Measurements from ENCODE around the gene SPHK2.

SPHK2 gene

GRCh38 chr19:48603449-48603848 lies 15.9 kb upstream of the SPHK2 start:
- no peak for DNase-seq (ENCODE audit: low read depth)

GRCh38 chr19:48603850-48604249 lies 15.5 kb upstream of the SPHK2 start:
- DNase-seq (ENCODE audit: low read depth), result no peak

- DNase-seq (ENCODE audit: low read depth), result no peak
Observed at GRCh38 chr19:48606463-48607358, 12.6 kb upstream of the SPHK2 start, which contains the start of gene SPACA4. TSS of gene SPACA4 (plus strand) at chr19:48606742. CDS start at chr19:48606979, 237 bp downstream.

- no peak for DNase-seq (ENCODE audit: low read depth)
Observed at GRCh38 chr19:48607359-48607755, 11.9 kb upstream of the SPHK2 start.

GRCh38 chr19:48608798-48609263 lies 10.5 kb upstream of the SPHK2 start:
- DNase-seq (ENCODE audit: low read depth), result no peak

- no peak for DNase-seq (ENCODE audit: low read depth)
Observed at GRCh38 chr19:48609571-48610108, 9.7 kb upstream of the SPHK2 start.

GRCh38 chr19:48611872-48612271 lies 7.4 kb upstream of the SPHK2 start:
- no peak for DNase-seq (ENCODE audit: low read depth)

- DNase-seq (ENCODE audit: low read depth), result no peak
Observed at GRCh38 chr19:48613024-48613851, 6.1 kb upstream of the SPHK2 start.

- DNase-seq (ENCODE audit: low read depth), result no peak
Observed at GRCh38 chr19:48613852-48614435, 5.4 kb upstream of the SPHK2 start.

- DNase-seq (ENCODE audit: low read depth), result no peak
Observed at GRCh38 chr19:48614436-48615230, 4.7 kb upstream of the SPHK2 start, which contains the start of gene FAM83E. TSS of gene FAM83E (minus strand) at chr19:48615076. CDS start at chr19:48613372, 1,704 bp downstream.

GRCh38 chr19:48615231-48616040 lies 3.9 kb upstream of the SPHK2 start:
- no peak for DNase-seq (ENCODE audit: low read depth)

- DNase-seq (ENCODE audit: low read depth), result no peak
Observed at GRCh38 chr19:48616041-48616436, 3.3 kb upstream of the SPHK2 start.

GRCh38 chr19:48616491-48617056 lies 2.7 kb upstream of the SPHK2 start:
- no peak for DNase-seq (ENCODE audit: low read depth)

- DNase-seq (ENCODE audit: low read depth), result no peak
Observed at GRCh38 chr19:48617146-48617937, 2.0 kb upstream of the SPHK2 start.

- no peak for DNase-seq (ENCODE audit: low read depth)
Observed at GRCh38 chr19:48618278-48618915, 909 bp upstream of the SPHK2 start.

GRCh38 chr19:48619692-48620585 lies 633 bp downstream of the SPHK2 start:
- DNase-seq (ENCODE audit: low read depth), result no peak

- DNase-seq (ENCODE audit: low read depth), result no peak
Observed at GRCh38 chr19:48623556-48624066, 4.3 kb downstream of the SPHK2 start.

All from HS-27A (cell line).